Measurements from ENCODE around the gene PREX1.

PREX1 gene

DNA sequence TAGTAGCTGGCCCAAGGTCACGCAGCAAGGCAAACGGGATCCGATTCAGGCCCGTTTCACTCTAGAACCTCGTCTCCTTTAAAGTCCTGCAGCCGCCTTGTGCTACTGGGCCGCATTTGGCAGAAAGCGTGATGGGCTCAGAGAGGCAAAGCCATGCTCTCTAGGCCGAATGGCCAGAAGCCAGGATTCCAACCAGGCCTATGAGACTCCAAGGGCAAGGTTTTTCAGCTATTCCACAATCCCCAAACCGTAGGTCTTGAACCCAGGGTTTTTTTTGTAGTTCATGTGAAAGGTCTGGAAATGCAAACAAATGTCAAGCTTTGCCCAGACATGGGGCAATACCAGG lies 174.1 kb downstream of the PREX1 start:
- DNase-seq (ENCODE audit: low read depth), result no peak

- no peak for DNase-seq (ENCODE audit: low read depth)
Measured at GRCh38 chr20:48652961-48653705, 174.7 kb downstream of the PREX1 start.

DNA sequence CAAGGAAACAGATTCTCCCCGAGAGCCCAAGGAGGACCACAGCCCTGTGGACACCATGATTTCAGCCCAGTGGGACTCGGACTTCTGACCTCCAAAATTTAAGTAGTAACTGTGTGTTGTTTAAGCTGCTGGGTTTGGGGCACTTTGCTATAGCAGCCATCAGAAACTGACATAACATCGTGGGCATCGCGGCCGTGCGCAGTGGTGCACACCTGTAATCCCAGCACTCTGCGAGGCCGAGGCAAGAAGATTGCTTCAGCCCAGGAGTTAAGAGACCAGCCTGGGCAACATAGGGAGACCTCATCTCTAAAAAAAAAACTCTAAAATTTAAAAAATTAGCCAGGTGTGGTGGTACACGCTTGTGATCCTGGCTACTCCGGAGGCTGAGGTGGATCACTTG lies 175.8 kb downstream of the PREX1 start:
- DNase-seq (ENCODE audit: low read depth), result no peak

DNA sequence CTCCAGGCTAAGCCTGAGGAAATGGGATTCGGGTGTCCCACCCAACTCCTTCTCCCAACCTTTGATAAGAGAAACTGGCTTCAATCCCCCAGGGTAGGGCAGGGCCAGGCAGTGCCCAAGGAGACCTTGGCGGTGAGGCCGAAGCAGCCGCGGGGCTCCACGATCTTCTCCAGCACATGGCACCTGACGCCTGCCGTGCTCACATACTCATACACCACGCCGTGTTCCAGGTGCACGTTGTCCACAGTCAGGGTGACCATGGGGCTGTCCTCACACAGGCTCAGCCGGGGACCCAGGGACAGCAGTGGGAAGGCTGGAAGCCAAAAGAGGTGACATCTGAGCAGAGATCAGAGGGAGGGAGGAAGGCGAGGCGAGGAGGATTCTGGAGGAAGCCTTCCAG lies 176.5 kb downstream of the PREX1 start:
- DNase-seq (ENCODE audit: low read depth), result no peak

GRCh38 chr20:48649868-48650267 lies 177.9 kb downstream of the PREX1 start:
- DNase-seq (ENCODE audit: low read depth), result no peak

DNA sequence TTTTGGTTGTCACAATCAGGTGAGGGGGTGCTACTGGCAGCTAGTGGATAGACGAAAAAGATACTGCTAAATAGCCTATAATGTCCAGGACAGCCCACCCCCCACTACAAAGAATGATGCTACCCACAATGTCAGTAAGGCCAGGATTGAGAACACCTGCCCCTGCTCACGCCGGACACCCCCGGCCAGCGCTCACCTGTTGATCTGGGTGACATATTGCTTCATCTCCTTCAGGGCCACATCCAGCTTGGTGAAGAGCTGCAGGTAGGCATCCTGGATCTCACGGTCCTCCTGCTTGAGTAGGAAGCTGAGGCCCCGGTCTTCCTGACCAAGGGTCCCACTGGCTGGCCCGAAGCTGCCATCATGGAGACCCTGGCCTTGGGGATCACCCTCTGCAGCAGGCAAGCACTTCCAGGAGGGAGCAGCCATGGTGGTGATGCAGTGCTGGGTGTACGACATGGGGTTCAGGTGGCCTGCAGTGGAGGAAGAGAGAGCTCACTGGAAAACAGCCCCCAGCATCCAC lies 178.6 kb downstream of the PREX1 start:
- DNase-seq (ENCODE audit: low read depth), result no peak

DNA sequence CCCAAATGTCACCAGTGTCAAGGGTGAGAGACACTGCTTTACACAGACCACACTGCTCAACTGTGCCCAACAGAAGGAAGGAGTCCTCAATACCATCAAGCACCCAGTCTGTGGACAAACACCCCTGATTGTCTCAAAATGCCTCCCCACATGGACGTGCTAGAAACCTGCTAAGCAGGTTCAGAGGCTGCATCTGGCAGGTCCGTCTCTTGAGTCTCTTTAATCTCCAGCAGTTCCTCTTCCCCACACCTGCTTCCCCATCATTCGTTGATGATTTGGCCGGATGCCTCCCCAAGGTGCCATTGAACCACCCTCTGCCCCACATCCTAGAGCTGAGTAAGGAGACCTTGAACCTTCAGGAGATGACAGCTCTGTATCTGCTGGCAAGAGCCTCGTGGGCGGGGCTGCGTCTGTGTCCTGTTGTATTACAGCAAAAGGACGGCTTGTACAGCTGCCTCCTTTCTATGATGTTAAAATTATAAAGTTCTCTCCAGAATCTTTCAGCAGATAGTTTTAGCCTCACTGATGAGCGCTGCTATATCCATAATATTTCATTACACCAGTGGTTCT lies 179.2 kb downstream of the PREX1 start:
- no peak for DNase-seq (ENCODE audit: low read depth)

DNA sequence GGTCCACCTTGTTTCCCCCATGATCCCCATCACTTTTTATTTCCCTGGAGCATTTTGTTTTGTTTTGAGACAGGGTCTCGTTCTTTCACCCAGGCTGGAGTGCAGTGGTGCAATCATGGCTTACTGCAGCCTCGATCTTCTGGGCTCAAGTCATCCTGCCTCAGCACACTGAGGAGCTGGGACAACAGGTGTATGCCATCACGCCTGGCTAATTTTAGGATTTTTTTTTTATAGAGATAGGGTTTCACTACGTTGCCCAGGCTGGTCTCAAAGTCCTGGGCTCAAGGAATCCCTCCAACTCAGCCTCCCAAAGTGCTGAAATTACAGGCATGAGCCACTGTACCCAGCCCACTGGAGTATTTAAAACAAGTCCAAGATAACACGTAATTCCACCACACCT lies 179.9 kb downstream of the PREX1 start:
- no peak for DNase-seq (ENCODE audit: low read depth)

DNA sequence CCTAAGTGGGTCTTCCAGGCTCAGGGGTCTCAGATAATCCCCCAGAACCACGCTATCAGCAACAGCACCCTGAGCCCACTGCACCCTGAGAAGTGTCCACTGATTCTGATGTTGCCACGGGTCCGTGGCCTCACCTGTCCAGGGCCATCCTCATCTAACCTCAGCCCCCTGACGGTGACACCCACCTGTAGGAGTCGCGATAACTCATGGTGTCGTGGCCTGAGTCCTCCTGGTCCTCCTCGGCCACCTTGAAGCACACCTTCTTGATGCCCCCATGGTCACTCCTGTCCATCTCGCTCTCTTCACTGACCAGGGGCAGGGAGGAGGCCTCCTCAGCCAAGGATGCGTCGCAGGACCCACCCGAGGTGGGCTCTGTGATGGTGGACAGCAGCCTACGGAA lies 182.1 kb downstream of the PREX1 start:
- DNase-seq (ENCODE audit: low read depth), result no peak

GRCh38 chr20:48644286-48644828 lies 183.4 kb downstream of the PREX1 start:
- DNase-seq (ENCODE audit: low read depth), result no peak

- no peak for DNase-seq (ENCODE audit: low read depth)
Measured at GRCh38 chr20:48642105-48642880, 185.5 kb downstream of the PREX1 start.

- no peak for DNase-seq (ENCODE audit: low read depth)
Measured at GRCh38 chr20:48640871-48641270, 186.9 kb downstream of the PREX1 start.

GRCh38 chr20:48639899-48640298 lies 187.9 kb downstream of the PREX1 start:
- DNase-seq (ENCODE audit: low read depth), result no peak

DNA sequence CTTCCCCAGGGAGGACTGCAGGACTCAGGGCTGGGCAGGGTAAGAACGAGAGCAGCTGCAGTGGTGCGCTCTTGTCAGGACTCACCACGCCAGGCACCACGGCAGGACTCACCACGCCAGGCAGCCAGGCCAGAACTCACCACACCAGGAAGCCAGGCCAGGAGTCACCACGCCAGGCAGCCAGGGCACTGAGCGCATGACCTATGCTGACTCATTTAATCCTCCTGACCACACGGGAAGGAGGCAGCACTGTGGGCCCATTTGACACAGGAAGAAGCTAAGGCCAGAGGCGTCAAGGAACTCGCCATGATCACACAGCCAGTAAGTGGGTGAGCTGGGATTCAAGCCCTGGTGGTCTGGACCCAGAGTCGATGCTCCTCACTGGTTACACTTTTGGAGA lies 189.3 kb downstream of the PREX1 start:
- peak; percentile 88 for DNase-seq (ENCODE audit: low read depth)

GRCh38 chr20:48637461-48637860 lies 190.3 kb downstream of the PREX1 start:
- DNase-seq (ENCODE audit: low read depth), result no peak

GRCh38 chr20:48636301-48636700 lies 191.5 kb downstream of the PREX1 start:
- DNase-seq (ENCODE audit: low read depth), result no peak

GRCh38 chr20:48635791-48636267 lies 192.0 kb downstream of the PREX1 start:
- peak; percentile 41 for DNase-seq (ENCODE audit: low read depth)

DNA sequence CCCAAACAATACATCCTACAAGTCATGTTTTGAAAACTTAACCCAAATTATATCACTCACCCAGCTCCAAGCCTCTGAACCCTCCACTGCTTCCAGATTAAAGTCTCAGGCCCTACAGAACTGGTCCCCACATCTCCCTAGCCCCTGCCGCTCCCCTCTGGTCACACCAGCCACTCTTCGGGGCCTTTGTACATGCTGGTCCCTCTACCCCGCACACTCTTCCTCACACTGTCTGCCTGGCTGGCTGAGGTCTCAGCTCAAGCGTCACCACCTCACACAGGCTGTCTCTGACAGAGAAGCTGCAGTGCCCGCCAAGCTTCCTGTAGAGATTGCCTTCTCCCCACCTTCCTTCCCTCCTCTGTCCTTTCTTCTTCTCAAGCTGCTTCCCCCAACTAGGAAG lies 192.4 kb downstream of the PREX1 start:
- no peak for DNase-seq (ENCODE audit: low read depth)

- DNase-seq (ENCODE audit: low read depth), result no peak
Measured at GRCh38 chr20:48634641-48635040, 193.2 kb downstream of the PREX1 start.

DNA sequence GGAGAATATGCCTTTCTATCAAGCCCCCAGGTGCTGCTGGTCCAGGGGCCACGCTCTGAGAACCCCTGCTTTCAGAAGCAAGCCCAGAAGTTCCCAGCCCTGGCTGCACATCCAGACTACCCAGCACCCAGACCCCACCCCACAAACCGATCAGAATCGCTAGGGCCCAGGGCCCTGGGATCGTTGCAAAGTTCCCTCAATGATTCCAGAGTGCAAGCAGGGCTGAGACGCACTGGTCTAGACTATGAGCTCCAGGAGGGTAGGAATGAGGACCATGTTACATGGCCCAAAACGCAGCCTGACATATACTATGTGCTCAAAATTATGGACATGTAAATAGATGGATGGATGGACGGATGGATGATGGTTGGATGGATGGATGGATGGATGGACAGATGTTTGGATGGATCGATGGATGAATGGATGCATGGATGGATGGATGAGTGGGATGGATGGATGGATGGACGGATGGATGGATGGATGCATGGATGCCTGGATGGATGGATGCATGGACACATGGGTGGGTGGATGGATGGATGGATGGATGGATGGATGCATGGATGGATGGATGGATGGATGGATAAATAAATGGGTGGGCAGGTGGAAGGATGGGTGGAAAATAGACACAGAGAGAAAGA lies 194.1 kb downstream of the PREX1 start:
- no peak for DNase-seq (ENCODE audit: low read depth)

- DNase-seq (ENCODE audit: low read depth), result no peak
Measured at GRCh38 chr20:48632825-48633619, 194.8 kb downstream of the PREX1 start.
